HG03442 (cell line): ENCODE data around the gene RAD1.

Experiments
- ATAC-seq: cut with Tn5 transposase; IDR thresholded peaks from one replicate; pipeline ENCODE4 v1.9.1; 2021; ENCODE audit warnings: mild to moderate bottlenecking, moderate library complexity; ENCODE audit not compliant: unreplicated experiment

The RAD1 gene

DNA sequence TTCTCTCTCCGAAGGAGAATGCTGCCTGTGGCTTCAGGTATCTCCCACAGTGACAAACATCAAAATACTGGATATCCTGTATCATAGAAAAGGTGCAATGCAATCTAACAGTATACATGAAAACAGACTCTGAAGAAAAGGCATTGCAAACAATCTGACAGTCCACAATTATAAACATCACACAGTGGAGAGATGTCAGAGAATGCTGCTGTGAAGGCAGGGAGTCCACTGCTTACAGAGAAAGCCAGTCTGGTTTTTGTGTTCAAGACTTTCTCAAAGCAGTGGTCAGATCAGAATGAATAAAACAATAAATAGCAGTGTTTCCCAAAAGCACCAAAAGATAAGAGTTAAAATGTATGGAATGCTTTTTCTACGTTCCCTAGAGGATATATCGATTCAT, 47.6 kb downstream of the RAD1 start:
- ATAC-seq = no peak

DNA sequence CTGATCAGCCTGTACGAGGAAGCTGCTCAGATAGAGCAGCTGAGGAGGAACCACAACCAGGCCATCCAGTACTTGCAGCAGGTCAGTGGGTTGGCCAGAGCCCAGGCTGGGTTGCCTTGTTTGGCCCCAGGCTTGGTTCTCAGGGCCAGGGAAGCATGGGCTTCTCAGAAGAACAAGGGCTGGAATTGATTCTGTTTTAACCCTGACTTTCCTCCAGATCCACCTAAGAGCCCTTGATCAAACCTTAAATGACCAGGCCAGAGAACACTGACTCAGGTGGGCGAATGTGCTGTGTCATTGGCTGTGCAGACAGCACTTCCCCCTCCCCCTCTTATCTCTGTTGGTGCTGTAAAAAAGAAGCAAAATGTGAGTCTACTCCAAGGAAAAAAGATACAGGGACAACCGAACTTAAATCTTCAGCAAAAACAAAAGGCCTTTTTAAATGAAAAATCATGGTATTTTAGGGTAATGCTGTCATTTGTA, 48.3 kb downstream of the RAD1 start:
- no peak for ATAC-seq

DNA sequence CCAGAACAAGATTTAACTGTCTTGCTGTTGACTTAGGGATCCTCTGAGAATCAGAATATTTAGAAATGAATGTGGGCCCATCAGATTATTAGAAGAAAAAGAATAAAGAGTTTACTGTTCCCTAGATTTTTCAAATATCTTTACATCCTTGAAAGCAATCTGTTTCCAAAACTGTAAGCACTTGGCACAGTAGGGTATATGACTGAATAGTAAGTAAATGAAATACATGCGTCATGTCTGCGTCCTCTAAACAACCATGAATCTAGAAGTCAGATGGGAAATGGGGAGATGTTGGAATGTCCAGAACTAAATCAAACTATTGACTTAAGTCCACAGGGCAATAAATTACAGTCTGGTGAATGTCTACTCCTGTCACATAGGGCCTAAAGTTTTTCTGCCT, 50.2 kb downstream of the RAD1 start:
- ATAC-seq = no peak

DNA sequence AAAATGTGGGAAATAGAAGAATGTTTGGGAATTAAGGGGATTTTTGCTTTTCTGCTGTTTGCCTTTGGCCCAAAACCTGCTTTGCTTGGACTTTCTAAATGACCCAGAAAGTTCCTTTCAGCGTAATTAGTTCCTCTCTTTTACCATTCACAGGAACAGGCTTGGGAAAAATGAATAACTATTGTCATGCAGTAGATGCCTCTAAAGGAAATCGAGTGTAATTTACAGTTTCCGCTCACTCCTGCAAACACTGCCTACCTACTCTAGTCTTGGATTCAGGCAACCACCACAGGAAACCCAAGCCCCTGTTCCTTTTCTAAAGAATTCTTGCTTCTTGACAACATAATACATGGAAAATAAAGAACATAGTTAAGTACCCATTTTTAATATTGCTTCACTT, 51.4 kb downstream of the RAD1 start:
- ATAC-seq = no peak

DNA sequence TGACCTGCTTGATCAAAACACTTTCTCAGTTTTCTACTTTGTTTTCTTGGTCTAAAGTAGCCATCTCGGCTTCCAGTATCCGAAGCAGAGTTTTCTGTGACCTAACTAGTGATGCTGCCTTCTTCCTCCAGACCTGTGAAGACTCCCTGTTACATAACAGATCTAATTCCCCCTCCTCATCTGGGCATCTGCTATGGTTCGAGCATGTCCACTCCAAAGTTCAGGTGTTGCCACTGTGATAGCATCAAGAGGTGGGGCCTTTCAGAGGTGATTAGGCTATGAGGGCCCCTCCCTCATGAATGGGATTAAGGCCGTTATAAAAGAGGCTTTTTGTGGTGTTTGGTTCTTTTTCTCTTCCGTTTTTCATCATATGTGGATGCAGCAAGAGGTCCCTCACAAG, 56.1 kb downstream of the RAD1 start:
- no peak for ATAC-seq

DNA sequence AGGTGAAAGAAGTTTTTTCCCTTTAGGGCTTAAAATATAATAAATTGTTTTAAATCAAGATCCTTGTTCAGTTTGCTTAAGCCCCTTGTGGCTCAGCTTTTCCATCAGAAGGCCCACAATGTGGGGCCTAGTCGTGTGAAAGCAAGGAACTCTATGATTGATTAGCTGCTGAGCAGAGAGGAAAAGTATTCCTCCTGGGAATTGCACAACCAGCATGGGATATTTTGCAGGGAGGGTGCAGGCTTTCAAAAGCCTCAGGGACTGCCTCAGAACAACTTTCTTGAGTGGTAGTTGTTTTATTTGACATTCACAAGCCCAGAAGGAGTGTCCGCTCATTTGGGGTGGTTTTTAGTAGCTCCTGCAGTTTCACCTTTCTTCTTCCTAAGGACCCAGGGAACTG, 56.5 kb downstream of the RAD1 start:
- no peak for ATAC-seq

DNA sequence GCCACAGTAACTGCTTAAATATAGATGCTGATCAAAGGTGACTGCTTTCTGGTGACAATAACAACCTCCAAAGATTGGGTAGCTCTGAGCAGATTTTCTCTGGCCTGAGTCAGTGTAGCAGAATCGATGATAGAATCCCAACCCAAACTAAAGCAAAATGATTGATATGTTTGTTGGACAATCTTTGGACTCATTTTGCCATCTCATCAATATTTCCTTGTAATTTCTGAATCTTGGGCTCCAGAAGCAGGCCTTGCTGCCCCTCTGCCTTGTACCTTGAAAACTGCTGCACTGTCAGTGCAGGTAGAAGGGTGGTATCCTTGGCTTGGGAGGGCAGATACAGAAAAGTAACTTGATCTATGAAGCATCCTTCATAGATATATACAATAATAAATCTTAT, 57.4 kb downstream of the RAD1 start:
- no peak for ATAC-seq

DNA sequence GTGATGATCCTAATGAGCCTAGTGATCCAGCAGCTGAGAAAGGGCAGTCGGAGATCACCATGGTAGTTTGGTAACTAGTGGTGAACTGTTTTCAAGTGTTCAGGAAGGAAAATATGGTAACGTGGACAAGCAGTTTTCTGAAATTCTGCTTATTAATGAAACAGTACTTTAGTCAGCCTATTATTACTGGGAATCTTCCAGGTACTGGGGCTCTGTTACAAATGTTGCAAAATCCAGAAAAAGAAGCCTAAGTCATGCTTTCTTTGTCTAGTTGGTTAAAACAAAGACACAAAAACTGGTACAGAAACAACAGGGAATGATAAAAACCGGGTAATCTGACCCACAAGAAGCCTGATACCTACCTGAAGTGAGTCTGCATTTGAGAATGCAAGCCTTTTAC, 58.1 kb downstream of the RAD1 start:
- ATAC-seq = no peak
